GM10248 (cell line): ENCODE results near the gene EHBP1.

Source experiments
- CTCF ChIA-PET: fragments of 300-600 bp; sonication (Branson Sonifier 250); formaldehyde crosslinking; extraction: SDS; loops from one replicate; lab custom pipeline; 2021; ENCODE audit warnings: antibody characterized with exemption; lab: Yijun Ruan, JAX
- POLR2A ChIA-PET: fragments of 350-650 bp; sonication (Branson Sonifier 250); formaldehyde crosslinking; extraction: SDS; loops from one replicate; lab custom pipeline; 2020; ENCODE audit warnings: antibody characterized with exemption; lab: Yijun Ruan, JAX
- DNase-seq: peaks from one replicate; pipeline ENCODE4 v3.0.0; 2012; ENCODE audit errors: extremely low spot score
- TF ChIP-seq, protein P1 (sequence below): IDR thresholded peaks from 2 replicates; pipeline ENCODE4 v1.5.1; 2012; ENCODE audit warnings: mild to moderate bottlenecking, low read depth; ENCODE audit errors: extremely low read depth, missing control alignments, control extremely low read depth

EHBP1 gene

DNA sequence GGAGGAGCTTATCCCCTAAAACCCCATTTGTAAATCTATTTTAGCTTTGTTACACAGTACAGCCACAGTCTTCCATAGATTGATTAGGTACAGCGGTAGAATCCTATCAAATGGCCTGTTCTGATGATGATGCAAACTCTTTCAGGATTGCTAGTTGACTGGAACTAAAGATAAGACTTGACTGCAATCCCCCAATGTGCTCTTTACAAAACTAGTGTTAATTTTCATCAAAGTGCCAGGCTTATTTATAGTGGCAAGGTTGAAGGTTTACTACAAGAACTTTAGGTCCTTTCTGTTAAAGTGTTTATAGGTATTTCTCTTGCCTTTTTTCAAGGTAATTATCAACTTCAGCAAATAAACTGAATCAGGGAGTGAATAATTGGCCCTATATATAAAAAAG lies 336.1 kb downstream of the EHBP1 start:
- TF ChIP-seq, protein P1, sequence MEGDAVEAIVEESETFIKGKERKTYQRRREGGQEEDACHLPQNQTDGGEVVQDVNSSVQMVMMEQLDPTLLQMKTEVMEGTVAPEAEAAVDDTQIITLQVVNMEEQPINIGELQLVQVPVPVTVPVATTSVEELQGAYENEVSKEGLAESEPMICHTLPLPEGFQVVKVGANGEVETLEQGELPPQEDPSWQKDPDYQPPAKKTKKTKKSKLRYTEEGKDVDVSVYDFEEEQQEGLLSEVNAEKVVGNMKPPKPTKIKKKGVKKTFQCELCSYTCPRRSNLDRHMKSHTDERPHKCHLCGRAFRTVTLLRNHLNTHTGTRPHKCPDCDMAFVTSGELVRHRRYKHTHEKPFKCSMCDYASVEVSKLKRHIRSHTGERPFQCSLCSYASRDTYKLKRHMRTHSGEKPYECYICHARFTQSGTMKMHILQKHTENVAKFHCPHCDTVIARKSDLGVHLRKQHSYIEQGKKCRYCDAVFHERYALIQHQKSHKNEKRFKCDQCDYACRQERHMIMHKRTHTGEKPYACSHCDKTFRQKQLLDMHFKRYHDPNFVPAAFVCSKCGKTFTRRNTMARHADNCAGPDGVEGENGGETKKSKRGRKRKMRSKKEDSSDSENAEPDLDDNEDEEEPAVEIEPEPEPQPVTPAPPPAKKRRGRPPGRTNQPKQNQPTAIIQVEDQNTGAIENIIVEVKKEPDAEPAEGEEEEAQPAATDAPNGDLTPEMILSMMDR = no peak
- ChIA-PET CTCF (interaction anchor here (1.3 to 1.6 kb wide), 2 partner anchors 11 to 254 kb away, joined by 3 to 4 read pairs; no protein-coding TSS in a partner anchor), POLR2A (no interaction called here)
- no peak for DNase-seq

DNA sequence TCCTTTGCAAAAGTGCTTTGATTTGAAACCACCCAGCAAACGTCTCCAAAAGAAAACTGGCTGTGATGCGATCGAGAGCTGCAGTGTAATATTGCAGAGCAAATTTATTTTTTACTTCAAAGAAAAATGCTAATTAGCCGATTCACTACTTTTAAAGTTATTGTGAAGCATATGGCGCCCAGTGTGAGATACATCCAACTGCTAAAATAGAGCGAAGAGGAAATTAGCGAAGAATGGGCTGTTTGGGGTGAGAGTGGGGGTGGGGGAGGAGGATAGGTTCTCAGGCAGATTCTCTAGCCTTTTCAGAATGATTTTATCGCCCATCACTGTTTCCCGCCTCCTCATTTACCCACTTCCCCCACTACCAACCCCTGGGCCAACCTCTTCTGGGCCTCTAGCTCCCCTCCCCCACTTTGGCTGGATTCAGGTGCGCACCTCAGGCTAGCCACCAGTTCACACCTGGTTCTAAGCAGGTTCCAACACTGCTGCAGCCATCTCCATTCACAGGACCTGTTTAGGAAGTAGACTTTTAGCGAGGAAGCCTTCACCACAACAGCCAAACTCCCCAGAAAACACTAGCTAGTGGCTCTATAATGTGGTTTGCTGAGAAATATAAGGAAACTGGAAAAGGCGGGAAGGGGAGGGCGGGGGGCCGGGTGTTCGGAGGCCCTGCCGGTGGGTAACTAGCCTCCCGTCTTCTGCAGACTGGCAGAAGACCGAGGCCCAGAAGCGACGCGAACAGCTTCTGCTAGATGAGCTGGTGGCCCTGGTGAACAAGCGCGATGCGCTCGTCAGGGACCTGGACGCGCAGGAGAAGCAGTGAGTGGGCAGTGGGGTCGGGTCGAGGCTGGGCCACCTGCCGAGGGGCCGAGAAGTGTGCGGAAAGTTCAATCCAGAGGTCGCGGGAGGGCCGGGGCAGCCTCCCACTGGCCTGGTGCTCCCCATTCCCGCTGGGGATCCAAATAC lies 339.1 kb downstream of the EHBP1 start:
- TF ChIP-seq, protein P1 = no peak
- ChIA-PET POLR2A (no interaction called here), CTCF (interaction anchor here (1.2 kb wide), 1 partner anchor 10 kb away, joined by 3 read pairs; no protein-coding TSS in a partner anchor)
- no peak for DNase-seq

DNA sequence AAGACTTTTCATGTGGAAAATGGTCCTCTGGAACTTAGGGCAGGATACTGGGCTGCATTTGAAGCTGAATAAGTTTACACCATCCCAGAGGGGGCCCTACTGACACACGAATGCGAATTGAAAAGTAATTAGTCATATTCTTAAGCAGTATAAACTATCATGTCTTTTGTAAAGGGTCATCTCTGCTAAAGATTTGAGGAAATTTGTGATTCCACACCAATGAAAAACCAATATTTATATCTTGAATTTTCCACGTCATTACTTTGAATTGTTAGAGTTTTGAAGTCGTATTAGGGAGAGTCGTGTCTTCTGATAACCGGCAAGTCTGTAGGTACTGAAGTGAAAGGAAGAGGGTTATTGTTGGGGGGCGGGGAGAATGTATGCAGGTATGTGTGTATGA lies 341.0 kb downstream of the EHBP1 start:
- TF ChIP-seq, protein P1 = no peak
- POLR2A ChIA-PET = no interaction called here
- CTCF ChIA-PET = interaction anchor here (1.2 kb wide), 1 partner anchor 8 kb away, joined by 4 read pairs; no protein-coding TSS in a partner anchor

DNA sequence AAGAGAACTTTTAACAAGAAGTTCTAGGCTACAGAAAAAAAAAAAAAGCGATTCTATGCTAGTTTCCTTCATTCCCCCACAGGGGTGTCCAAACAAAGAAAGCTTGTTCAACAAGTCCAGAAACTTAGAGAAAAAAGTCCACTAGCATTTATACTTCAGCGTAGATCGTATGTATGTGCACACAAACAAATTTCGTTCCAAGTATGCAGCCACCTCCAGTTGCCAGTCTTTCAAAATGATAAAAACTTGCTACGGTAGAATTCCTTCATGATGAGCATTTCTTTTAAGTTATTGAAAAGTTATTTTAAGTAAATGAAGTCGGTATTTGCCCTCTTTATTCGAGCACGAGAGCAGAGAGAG lies 341.4 kb downstream of the EHBP1 start:
- CTCF ChIA-PET = interaction anchor here (0.8 to 1.2 kb wide), 2 partner anchors 8 to 590 kb away, joined by 4 read pairs; no protein-coding TSS in a partner anchor
- no peak for DNase-seq
- TF ChIP-seq, protein P1 = no peak
- POLR2A ChIA-PET = no interaction called here

More for the DNA sequence above, 341.0 kb downstream of the EHBP1 start:
- no peak for DNase-seq

DNA sequence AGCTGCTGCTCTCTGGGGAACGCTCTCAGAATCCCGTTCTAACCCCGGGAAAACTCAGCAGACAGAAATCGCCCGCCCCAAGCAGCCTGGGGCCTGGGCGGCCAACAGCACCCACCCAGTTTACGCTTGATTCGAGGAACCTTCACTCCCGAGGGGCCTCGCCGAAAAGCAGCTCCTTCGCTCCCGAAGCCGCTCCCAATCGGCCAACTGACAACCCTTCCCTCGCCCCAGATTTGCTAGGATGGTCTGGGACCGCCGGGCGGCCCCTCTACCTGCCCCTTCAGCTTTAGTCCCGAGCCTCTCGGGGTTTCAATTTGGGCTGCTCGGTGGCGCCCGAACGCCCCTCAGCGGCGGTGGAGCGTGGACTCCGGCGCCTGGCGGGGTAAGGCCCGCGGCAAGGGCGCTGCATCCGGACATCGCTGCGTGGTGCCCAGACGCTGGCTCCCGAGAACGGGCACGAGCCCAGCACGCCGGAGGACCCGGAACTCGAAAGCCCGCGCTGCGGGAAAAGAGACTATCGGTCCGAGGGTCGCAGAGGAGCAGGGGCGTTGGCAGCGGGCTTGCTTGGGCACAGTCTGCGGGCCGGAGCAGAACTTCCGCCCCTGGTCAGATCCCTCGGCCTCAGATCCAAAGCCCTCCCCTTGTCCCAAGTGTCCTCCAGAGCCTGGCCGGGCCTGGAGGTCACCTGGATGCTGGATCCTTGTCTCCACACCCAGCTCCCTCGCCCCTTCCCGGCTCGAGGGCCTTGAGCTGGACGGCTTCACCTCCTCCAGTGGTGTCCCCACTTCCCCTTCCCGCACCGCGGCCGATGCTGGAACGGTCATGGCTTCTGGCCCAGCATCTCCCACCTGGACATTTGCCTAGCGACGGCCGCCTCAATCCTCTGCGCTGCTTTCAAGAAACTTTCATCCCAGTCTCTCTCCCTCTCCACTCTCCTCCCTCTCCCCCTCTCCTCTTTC lies 342.1 kb downstream of the EHBP1 start:
- CTCF ChIA-PET = interaction anchor here (0.8 kb wide), 1 partner anchor 591 kb away, joined by 4 read pairs; no protein-coding TSS in a partner anchor
- POLR2A ChIA-PET = no interaction called here
- TF ChIP-seq, protein P1 = no peak
- peak; percentile 33 for DNase-seq
